HG03469 (cell line): Measurements from ENCODE around the gene PPIH.
"Not testable (repeated sequence)": the region's sequence is repeated elsewhere in the genome, so short reads cannot be mapped to it uniquely, and the experiment has no call there.

Experiments used
- ATAC-seq: cut with Tn5 transposase; IDR thresholded peaks from one replicate; pipeline ENCODE4 v1.9.1; 2021; ENCODE audit warnings: mild to moderate bottlenecking, moderate library complexity, moderate number of reproducible peaks; ENCODE audit not compliant: unreplicated experiment

The PPIH gene

DNA sequence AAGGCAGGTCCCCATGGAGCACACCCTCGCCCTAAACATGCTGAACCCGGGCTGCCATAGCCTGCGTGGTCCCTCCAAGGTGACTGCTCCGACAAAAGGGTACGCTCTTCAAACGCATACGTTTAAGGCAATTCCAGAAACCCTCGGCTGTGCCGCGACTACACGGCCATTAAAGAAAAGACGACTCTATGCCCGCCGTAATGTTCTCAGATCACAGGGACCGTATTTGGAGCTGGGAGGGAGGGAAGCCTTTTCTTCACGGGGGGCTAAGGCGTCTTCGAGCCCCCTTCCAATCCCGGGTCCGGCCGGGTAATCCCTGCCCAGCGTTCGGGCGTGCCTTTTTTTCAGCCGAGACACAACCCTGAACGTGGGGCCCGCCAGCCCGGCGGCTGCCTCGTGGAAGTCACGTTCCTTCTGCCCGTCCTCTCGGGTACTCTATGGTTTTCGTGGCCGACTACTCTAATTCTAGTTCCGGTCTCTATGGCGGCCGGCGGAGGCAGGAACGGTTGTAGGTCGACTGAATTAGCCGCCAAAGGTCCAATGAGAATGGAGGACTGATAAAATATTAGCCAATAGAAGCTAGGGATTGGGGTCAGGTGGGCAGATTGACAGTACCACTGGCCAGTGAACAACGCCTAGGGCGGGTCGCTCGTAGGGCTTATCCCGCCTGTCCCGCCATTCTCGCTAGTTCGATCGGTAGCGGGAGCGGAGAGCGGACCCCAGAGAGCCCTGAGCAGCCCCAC, 23.7 kb downstream of the PPIH start, which contains the start of gene YBX1:
Gene YBX1, plus strand, starts transcription at position 678 of the 743 bp plus-strand sequence. CDS start 148 bp downstream, outside the sequence.
- ATAC-seq = peak; percentile 73

DNA sequence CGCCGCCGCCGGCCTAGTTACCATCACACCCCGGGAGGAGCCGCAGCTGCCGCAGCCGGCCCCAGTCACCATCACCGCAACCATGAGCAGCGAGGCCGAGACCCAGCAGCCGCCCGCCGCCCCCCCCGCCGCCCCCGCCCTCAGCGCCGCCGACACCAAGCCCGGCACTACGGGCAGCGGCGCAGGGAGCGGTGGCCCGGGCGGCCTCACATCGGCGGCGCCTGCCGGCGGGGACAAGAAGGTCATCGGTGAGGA, 24.2 kb downstream of the PPIH start:
- ATAC-seq = not testable (repeated sequence)

DNA sequence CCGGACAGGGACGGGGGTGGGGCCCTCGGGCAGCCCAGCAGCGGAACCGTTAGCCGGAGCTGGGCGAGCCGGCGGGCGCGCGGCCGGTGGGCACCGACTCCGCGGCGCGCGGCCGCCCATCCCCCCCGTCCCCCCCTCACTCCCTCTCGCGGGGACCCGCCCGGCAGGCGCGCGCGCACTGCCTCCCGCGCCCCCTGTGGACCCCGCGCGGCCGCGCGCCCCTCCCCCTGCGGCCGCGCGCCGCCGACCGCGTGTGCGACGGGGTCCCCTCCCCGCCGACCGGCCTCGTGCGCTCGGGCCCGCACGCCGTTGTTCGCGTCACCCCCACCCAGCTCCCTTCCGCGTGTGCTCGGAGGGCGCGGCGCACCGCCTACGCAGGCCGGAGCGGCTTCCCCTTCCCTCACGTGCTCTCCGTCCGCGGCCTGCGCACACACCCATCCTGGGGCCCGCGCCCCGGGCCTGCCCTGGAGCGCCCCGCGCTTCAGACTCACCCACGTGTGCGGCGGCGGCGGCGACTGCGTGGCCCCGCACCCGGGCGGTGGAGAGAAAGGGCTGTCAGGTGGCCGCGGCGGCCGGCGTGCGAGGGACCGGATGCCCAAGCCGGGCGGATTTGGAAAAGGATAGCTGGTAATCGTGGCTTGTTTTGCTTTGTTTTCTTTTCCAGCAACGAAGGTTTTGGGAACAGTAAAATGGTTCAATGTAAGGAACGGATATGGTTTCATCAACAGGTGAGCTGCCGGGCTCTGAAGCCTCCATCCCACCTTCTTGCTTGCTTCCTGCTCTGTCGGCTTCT, 24.7 kb downstream of the PPIH start:
- ATAC-seq = no peak

DNA sequence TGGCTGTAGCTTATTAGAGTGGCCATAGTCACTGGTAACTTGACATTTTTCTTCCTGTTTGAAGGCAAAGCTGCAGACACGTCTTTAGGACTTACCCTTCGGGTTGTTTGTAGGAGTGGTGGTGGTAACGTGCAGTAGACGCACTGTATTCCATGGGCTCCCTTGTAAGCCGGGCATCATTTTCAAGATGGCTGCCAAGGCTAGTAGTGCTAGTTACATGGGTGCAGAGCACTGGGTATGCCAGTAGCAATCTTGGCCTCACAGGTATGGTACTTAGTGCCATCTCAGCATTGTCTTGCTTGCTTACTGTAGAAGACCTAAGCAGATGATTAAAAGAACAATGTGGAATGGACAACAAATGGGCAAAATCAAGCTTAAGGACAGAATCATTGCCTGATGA, 25.9 kb downstream of the PPIH start:
- ATAC-seq = no peak

DNA sequence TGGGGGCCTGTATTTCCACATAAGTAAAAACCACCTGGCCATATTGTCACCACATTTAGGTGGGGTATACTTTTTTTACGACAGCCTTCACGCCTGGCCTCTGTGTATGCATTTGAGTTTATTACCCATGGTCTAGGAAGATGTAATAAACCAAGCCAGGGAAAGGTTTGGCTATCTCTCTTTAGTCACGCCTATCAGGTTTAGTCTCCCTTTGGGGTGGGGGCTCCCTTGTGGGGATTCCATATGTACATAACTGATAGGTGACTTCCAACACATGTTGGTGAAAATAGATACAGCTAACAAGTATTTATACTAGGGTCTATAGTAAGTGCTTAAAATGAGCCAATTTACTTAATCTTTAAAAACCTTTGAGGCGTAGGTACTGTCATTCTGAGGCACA, 28.2 kb downstream of the PPIH start:
- no peak for ATAC-seq

DNA sequence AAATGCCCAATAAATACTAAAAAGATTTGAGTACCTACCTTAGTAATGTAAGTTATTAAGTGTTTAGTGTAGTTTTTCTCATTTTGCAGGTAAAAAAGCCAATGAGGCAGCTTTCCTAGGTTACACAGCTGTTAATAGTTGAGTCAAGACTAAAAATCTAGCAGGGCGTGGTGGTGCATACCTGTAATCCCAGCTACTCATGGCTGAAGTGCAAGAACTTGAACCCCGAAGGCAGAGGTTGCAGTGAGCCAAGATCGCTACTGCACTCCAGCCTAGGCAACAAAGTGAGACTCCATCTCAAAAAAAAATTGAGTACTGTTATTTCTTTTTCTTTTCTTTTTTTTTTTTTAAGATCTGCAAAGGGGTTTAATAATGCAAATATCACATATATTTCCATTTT, 31.7 kb downstream of the PPIH start:
- ATAC-seq = no peak

DNA sequence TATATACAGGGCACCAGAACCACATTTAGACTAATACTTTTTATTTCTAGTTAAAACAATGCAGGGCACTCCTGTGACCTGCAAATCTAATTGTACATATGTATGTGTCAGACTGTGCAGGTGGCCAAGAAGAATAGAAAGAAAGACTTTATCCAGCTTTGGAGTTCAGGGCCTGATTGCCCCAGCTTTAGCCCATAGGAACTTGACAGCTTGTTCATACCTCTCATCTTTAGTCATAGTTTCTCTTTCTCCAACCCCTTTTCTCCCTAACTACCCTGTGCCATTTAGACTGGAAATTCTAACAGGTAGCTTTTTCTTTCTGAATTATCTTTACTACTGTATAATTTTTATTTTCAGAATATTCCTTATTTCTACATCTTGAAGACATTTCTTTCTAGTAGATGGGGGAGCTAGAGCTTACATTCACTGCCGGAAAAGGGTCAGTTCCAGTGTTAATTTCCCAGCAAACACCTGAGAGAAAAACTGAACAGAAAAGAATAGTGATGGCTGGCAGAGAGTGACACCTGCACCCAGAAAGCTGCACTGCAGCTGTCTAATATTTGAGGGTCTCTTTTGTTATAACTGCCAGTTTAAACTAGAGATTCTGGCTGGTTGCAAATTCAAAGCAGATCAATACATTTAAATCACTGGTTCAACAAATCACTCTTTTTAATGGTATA, 32.4 kb downstream of the PPIH start:
- no peak for ATAC-seq

DNA sequence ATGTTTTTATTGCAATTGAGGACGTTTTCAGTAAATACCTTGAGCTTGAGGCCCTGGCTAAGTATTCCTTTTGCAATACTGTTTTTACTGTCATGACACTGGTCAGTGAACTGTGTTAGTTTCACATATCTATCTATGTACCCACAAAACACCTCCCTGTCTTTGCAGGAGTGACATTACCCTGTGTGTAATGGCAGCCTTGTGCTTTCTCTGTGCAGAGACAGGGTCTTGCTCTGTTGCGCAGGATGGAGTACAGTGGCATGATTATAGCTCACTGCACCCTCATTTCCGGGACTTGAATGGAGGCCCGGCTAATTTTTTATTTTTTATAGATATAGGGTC, 32.9 kb downstream of the PPIH start:
- no peak for ATAC-seq

DNA sequence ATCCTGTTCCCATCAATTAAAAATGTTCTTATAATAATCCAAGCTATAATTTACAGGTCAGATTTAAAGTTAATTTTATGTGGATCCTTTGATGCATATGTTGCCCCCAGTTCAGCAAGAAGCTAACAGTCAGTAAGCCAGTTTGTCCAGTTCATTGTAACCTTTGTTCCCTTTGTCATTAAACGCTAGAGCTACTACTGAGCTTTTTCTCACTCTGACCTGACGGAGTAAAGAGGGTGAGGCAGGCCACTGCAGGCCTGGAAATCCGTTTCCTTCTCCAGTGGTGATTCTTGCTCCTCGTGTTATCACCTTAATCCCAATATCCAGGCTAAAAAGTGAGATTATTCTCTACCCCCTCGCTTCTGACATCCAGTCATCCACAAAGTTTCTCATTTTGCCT, 34.2 kb downstream of the PPIH start:
- no peak for ATAC-seq

DNA sequence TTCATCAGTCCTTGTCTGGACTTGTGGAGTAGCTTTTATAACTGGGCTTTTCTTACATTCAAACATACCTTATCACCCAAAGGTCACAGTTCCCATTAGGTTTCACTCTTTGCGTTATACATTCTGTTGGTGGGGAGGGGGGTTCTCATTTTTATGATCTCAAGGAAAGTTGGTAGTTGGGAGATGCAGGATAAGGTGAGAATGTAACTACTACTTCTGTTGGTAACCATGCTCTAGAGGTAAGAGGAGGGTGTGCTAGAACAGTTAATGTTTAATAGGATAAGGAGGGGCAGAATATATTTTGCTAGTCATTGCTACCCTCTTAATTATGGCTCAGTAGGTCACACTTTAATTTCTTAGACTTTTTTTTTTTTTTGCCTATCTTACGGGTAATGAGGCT, 34.7 kb downstream of the PPIH start:
- no peak for ATAC-seq

DNA sequence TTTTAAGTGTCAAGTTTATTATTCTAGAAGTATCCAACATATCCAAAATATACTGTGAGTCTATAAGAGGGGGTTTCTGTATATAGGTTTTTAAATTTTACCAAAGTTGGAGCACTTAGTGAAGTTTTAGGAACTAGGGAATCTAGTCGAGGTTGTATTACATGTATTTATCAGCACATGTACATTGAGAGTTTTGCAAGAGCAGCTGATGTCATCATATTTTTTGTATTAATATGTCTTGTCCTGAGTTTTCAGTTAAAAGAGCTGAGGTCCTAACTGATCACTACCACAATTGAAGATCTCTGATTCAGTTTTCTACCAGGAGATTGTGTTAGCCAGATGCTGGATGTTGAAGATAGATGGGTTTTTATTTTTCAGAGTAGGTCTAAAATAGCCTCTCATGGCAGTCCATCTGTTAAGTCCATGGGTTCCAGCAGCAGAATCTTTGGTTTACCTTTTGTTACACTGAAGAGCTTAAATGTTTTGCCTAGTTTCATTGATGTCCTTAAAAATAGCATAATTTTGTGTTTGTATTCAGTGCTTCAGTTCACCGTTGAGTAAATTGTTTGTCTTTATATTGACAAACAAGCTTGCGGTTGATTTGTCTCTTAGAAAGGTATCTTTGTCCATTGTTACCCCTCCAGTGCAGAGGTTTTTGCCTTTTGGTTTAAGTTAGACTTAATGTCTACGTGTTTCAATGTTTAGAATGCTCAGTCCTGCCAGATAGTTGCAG, 40.0 kb downstream of the PPIH start:
- ATAC-seq = no peak

DNA sequence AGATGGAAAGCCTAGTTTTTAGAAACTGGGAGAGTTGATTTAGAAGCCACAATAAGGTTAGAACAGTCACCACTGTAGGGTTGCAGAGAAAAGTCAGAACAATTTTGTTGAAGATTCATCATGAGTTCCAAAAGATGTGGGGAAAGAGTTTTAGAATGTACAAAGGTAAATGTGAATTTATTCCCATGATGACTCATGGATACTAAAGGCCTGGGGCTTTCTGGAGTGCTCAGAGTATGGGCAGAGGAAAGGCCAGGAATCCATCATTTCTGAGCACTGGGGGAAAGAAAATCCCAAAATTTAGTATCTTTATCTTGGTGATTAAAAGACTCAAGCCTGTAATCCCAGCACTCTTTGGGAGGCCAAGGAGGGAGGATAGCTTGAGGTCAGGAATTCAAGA, 41.8 kb downstream of the PPIH start:
- no peak for ATAC-seq

DNA sequence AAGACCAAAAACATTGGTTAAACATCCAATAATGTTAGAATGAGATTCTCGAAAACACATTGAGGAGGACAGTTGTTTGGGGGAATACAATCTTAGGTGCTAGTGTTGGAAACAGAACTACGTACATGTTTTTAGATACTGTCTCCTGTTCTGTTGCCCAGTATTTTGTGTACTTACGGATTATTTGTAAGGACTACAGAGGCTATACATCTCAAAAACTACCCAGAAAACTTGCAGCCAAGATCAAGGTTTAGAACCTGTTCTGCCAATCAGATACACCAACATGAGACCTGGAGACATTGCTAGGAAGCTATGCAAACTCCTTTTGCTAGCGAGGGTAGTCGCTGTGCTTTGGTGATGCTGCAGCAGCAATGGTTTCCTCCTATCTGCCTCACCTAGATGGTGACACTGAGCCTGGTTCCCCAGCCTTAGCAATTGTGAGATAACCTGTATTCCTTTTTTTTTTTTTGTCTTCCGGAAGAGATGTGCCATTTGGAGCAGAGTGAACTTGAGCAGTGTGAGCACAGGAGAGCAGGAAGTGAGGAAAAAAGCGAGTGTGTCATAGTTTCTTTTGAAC, 45.8 kb downstream of the PPIH start:
- ATAC-seq = no peak

DNA sequence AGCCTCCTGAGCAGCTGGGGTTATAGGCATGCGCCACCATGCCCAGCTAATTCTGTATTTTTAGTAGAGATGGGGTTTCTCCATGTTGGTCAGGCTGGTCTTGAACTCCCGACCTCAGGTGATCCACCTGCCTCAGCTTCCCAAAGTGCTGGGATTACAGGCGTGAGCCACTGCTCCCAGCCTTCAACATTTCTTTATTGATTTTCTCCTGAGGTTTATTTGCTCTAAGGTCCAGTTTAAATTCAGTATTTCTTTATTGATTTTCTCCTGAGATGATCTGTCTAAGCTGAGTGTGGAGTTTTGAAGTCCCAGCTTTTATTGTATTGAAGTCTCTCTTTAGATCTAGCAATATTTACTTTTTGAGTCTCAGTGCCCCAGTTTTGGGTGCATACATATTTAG, 54.6 kb downstream of the PPIH start:
- not testable (repeated sequence) for ATAC-seq

DNA sequence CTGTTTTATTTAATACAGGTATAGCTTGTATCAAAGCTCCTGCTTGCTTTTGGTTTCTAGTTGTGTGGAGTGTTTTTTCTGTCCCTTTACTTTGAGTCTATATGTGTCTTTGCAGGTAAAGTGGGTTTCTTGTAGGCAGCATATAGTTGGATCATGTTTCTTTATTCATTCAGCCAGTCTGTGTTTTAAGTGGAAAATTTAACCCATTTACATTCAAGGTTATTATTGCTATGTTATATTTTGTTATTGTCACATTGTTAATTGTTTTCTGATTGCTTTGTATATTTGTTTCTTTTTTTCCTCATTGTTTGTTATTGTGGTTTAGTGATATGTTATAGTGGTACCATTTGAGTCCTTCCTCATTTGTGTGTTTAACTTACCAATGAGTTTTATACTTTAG, 55.1 kb downstream of the PPIH start:
- ATAC-seq = no peak

DNA sequence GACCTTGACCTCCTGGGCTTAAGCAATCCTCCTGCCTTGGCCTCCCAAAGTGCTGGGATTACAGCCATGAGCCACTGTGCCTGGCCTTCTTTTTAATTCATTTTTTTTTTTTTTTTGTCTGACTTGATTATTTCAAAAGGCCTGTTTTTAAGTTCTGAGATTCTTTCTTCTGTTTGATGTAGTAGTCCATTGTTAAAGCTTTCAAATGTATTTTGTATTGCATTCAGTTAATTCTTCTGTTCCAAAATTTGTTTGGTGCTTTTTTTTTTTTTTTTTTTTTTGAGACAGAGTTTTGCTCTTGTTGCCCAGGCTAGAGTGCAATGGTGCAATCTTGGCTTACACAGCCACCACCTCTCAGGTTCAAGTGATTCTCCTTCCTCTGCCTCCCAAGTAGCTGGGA, 56.2 kb downstream of the PPIH start:
- ATAC-seq = not testable (repeated sequence)

DNA sequence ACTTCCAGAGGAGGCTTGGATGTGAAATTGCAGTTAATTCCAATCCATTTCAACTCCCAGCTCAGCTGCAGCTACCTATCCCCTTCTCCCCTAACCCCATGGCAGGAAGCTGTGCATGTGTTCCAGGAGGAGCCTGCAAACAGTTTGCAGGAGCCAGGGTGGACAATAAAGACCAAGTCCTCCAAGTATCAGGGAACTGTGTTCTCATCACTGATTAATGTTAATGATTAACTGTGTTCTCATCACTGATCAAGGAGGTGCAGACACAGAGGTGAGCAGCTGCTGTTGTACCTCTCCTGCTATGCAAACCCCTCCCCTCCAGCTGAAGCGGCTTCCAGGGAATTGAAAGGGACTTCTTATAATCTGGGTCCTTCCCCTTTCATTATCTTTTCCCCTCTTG, 62.6 kb downstream of the PPIH start:
- no peak for ATAC-seq

DNA sequence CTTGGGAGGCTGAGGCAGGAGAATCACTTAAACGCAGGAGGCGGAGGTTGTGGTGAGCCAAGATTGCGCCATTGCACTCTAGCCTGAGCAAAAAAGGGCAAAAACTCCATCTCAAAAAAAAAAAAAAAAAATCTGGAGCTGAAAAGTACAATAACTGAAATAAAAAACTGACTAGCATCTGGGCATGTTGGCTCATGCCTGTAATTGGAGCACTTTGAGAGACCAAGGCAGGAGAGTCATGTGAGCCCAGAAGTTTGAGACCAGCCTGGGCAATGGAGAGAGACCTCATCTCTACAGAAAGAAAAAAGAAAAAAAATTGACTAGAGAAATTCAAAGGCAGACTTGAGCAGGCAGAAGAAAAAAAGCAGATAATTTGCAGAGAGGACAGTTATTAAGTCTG, 63.7 kb downstream of the PPIH start:
- ATAC-seq = no peak

DNA sequence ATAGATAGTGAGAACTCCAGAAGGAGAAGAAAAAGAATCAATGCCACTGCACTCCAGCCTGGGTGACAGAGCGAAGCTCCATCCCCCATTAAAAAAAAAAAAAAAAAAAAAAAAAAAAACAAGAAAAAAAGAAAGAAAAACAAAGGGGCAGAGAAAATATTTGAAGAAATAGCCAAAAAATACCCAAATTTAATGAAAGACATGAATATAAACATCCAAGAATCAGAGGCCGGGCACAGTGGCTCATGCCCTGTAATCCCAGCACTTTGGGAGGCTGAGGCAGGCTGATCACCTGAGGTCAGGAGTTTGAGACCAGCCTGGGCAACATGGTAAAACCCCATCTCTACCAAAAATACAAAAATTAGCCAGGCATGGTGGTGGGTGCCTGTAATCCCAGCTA, 64.2 kb downstream of the PPIH start:
- ATAC-seq = not testable (repeated sequence)

DNA sequence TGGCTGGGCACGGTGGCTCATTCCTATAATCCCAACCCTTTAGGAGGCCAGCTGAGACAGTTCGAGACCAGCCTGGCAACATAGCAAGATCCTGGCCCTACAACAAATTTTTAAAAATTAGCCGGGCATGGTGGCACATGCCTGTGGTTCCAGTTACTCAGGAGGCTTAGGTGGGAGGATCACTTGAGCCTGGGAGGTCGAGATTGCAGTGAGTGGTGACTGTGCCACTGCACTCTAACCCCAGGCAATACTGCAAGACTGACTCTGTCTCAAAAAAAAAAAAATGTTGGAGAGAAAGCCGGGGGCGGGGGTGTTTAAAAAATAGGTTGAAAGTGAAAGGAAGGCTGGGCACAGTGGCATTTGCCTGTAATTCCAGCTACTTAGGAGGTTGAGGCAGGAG, 65.3 kb downstream of the PPIH start:
- ATAC-seq = no peak

DNA sequence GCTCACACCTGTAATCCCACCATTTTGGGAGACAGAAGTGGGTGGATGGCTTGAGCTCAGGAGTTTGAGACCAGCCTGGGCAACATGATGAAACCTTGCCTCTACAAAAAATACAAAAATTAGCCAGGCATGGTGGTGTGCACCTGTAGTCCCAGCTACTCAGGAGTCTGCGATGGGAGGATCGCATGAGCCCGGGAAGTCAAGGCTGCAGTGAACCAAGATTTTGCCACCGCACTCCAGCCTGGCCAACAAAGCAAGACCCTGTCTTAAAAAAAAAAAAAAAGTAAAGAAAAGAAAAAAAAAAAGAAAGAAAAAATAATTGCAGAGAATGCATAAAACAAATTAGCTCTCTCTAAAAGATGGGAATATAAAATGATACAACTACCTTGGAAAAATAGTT, 67.6 kb downstream of the PPIH start:
- ATAC-seq = not testable (repeated sequence)
